Measurements from ENCODE around the gene ZC2HC1C. TPM values are rescaled to one million over a fixed set of nuclear protein-coding genes. Genes with fewer than 3 reads are reported as not detected.
A peak's percentile ranks its signal among the peaks of the same experiment; 100 is the strongest.

The ZC2HC1C gene
- total and polyA plus RNA-seq, 2 of the 13 experiments (the other 11 are each of a cell fraction or from before 2014, with no cell fraction given): 3.3 to 3.5 TPM

DNA sequence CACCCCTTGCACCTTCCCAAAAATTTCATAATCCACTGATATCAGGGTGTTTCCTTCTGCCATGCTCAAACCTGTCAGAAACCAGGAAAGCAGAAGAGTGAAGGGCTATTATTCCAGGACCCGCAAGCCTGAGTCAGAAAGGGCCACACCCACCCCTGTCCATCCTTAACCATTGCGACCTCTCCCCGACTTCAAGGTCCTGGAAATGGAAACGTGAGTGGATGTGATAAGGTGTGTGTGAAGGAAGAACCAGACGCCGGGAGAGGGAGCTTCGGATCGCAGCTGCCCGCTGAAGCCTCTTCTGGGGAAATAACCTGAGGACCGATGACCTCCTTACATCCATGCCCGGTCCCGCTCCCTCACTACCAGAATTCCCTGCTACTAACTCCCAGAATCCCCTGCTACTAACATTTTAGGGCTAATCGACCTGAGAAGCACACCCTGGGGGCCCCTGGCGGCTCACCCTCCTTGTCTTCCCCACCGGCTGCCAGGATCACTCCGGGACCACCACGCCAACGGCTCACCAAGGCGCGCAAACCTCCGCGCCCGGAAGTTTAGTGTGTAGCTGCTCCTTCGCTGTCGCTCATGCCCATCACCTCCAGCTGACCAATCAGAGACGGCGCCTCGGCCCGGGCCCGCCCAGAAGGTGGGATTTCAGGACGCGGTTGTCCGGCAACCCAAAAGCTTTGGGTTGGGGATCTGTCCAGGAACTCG lies 5.8 kb upstream of the ZC2HC1C start, which contains the start of gene ACYP1 (continued):
- TF ChIP-seq NR2F1 (CRISPR knock-in tag; IDR thresholded peaks at IDR 0.05) (no peak), KDM3A (CRISPR knock-in tag; IDR thresholded peaks at IDR 0.05; ENCODE audit: low read depth) (no peak), NBN (conservative IDR thresholded peaks at IDR 0.05) (no peak), RBM39 (IDR thresholded peaks at IDR 0.05; ENCODE audit: low read depth, low read length, poor library complexity, severe bottlenecking) (peak; percentile 60), BHLHE40 (IDR thresholded peaks at IDR 0.05; ENCODE audit: low read length) (no peak), FOXK1 (CRISPR knock-in tag; IDR thresholded peaks at IDR 0.05; ENCODE audit: borderline replicate concordance, low read depth) (peak; percentile 58; the same call in 1 of the 2 replicates), ZNF589 (CRISPR knock-in tag; conservative IDR thresholded peaks at IDR 0.05) (no peak), PCBP1 (IDR thresholded peaks at IDR 0.05; ENCODE audit: borderline replicate concordance, low read depth, low read length) (no peak), HES4 (CRISPR knock-in tag; IDR thresholded peaks at IDR 0.05; ENCODE audit: borderline replicate concordance) (no peak), ZNF891 (CRISPR knock-in tag; IDR thresholded peaks at IDR 0.05) (0 out of 2 replicates have a peak, but pooled peaks have one; percentile 41), PHF5A (CRISPR knock-in tag; IDR thresholded peaks at IDR 0.05; ENCODE audit: low read depth, unreplicated experiment) (no peak), ZNF780A (CRISPR knock-in tag; IDR thresholded peaks at IDR 0.05) (no peak), SP140L (CRISPR knock-in tag; IDR thresholded peaks at IDR 0.05; ENCODE audit: borderline replicate concordance) (no peak), KDM6A (CRISPR knock-in tag; IDR thresholded peaks at IDR 0.05; ENCODE audit: low read depth) (no peak), ZNF234 (CRISPR knock-in tag; conservative IDR thresholded peaks at IDR 0.05) (no peak), RBM22 (optimal IDR thresholded peaks at IDR 0.05; ENCODE audit: low read length) (no peak), EP300 (IDR thresholded peaks at IDR 0.05; ENCODE audit: low read depth in 2 of 2, low read length in 2 of 2) (no peak), EP300 (CRISPR knock-in tag; IDR thresholded peaks at IDR 0.05; ENCODE audit: borderline replicate concordance) (no peak), GABPA (IDR thresholded peaks at IDR 0.05; ENCODE audit: low read depth, low read length) (peak; percentile 58), GABPA (CRISPR knock-in tag; IDR thresholded peaks at IDR 0.05; ENCODE audit: low read depth) (peak; percentile 83)
- TF ChIP-seq, protein P1, sequence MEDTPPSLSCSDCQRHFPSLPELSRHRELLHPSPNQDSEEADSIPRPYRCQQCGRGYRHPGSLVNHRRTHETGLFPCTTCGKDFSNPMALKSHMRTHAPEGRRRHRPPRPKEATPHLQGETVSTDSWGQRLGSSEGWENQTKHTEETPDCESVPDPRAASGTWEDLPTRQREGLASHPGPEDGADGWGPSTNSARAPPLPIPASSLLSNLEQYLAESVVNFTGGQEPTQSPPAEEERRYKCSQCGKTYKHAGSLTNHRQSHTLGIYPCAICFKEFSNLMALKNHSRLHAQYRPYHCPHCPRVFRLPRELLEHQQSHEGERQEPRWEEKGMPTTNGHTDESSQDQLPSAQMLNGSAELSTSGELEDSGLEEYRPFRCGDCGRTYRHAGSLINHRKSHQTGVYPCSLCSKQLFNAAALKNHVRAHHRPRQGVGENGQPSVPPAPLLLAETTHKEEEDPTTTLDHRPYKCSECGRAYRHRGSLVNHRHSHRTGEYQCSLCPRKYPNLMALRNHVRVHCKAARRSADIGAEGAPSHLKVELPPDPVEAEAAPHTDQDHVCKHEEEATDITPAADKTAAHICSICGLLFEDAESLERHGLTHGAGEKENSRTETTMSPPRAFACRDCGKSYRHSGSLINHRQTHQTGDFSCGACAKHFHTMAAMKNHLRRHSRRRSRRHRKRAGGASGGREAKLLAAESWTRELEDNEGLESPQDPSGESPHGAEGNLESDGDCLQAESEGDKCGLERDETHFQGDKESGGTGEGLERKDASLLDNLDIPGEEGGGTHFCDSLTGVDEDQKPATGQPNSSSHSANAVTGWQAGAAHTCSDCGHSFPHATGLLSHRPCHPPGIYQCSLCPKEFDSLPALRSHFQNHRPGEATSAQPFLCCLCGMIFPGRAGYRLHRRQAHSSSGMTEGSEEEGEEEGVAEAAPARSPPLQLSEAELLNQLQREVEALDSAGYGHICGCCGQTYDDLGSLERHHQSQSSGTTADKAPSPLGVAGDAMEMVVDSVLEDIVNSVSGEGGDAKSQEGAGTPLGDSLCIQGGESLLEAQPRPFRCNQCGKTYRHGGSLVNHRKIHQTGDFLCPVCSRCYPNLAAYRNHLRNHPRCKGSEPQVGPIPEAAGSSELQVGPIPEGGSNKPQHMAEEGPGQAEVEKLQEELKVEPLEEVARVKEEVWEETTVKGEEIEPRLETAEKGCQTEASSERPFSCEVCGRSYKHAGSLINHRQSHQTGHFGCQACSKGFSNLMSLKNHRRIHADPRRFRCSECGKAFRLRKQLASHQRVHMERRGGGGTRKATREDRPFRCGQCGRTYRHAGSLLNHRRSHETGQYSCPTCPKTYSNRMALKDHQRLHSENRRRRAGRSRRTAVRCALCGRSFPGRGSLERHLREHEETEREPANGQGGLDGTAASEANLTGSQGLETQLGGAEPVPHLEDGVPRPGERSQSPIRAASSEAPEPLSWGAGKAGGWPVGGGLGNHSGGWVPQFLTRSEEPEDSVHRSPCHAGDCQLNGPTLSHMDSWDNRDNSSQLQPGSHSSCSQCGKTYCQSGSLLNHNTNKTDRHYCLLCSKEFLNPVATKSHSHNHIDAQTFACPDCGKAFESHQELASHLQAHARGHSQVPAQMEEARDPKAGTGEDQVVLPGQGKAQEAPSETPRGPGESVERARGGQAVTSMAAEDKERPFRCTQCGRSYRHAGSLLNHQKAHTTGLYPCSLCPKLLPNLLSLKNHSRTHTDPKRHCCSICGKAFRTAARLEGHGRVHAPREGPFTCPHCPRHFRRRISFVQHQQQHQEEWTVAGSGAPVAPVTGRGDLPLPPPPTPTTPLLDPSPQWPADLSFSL (CRISPR knock-in tag; IDR thresholded peaks at IDR 0.05): no peak
- TF ChIP-seq, protein P2, sequence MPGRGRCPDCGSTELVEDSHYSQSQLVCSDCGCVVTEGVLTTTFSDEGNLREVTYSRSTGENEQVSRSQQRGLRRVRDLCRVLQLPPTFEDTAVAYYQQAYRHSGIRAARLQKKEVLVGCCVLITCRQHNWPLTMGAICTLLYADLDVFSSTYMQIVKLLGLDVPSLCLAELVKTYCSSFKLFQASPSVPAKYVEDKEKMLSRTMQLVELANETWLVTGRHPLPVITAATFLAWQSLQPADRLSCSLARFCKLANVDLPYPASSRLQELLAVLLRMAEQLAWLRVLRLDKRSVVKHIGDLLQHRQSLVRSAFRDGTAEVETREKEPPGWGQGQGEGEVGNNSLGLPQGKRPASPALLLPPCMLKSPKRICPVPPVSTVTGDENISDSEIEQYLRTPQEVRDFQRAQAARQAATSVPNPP (CRISPR knock-in tag; IDR thresholded peaks at IDR 0.05): no peak
